ENCODE measurements around the gene BICRAL. TPM values are rescaled to one million over a fixed set of nuclear protein-coding genes. Genes with fewer than 3 reads are reported as not detected.

Gene BICRAL
- polyA plus RNA-seq, 3 donors, result 14.9 to 17.6 (median 15.6) TPM

Other genes with a start within 250 kb of the BICRAL start
- 10 to 100 TPM; 27.1 to 29.4 (median 28.5) TPM for gene UBR2, start 218.0 kb upstream of the BICRAL start, polyA plus RNA-seq (ENCODE audit: insufficient read length in 3 of 3)
- 1 to 10 TPM; 1.8 to 3.8 (median 3.2) TPM for gene PRPH2, start 59.5 kb upstream of the BICRAL start, polyA plus RNA-seq (ENCODE audit: insufficient read length in 3 of 3)
- 10 to 100 TPM; 22.1 to 25.4 (median 22.5) TPM for gene TBCC, start 35.9 kb upstream of the BICRAL start, polyA plus RNA-seq (ENCODE audit: insufficient read length in 3 of 3)
- 100 to 1,000 TPM; 117 to 124 (median 121) TPM for gene RPL7L1, start 97.6 kb downstream of the BICRAL start, polyA plus RNA-seq (ENCODE audit: insufficient read length in 3 of 3)
- under 1 TPM; 0.24 to 0.51 (median 0.28) TPM for gene PTCRA, start 134.0 kb downstream of the BICRAL start, polyA plus RNA-seq (ENCODE audit: insufficient read length in 3 of 3)
- 10 to 100 TPM; 59.3 to 64.7 (median 61.3) TPM for gene CNPY3, start 147.4 kb downstream of the BICRAL start, polyA plus RNA-seq (ENCODE audit: insufficient read length in 3 of 3)
- gene GNMT, start 178.7 kb downstream of the BICRAL start, polyA plus RNA-seq (ENCODE audit: insufficient read length in 3 of 3), result under 1 TPM; 0.53 to 0.64 (median 0.57) TPM
- gene PEX6, start 197.1 kb downstream of the BICRAL start, polyA plus RNA-seq (ENCODE audit: insufficient read length in 3 of 3), result 10 to 100 TPM; 18.1 to 20.0 (median 18.7) TPM
- 10 to 100 TPM; 67.5 to 73.5 (median 70.1) TPM for gene PPP2R5D, start 202.5 kb downstream of the BICRAL start, polyA plus RNA-seq (ENCODE audit: insufficient read length in 3 of 3)
- gene MEA1, start 231.9 kb downstream of the BICRAL start, polyA plus RNA-seq (ENCODE audit: insufficient read length in 3 of 3), result 10 to 100 TPM; 85.5 to 99.0 (median 96.2) TPM
- gene KLHDC3, start 232.2 kb downstream of the BICRAL start, polyA plus RNA-seq (ENCODE audit: insufficient read length in 3 of 3), result 100 to 1,000 TPM in 1 of 3 donors, 10 to 100 TPM in 2; 90.5 to 104 (median 92.2) TPM
- 10 to 100 TPM; 58.7 to 62.8 (median 60.7) TPM for gene RRP36, start 239.6 kb downstream of the BICRAL start, polyA plus RNA-seq (ENCODE audit: insufficient read length in 3 of 3)